CD1c-positive myeloid dendritic cell (primary cell): ENCODE measurements around the gene TAP2.
"Not testable (repeated sequence)": the region's sequence is repeated elsewhere in the genome, so short reads cannot be mapped to it uniquely, and the experiment has no call there.

Experiments used
- DNase-seq: peaks from one replicate; pipeline ENCODE4 v3.0.0-alpha.2; 2016; ENCODE audit errors: extremely low spot score

TAP2 gene

DNA sequence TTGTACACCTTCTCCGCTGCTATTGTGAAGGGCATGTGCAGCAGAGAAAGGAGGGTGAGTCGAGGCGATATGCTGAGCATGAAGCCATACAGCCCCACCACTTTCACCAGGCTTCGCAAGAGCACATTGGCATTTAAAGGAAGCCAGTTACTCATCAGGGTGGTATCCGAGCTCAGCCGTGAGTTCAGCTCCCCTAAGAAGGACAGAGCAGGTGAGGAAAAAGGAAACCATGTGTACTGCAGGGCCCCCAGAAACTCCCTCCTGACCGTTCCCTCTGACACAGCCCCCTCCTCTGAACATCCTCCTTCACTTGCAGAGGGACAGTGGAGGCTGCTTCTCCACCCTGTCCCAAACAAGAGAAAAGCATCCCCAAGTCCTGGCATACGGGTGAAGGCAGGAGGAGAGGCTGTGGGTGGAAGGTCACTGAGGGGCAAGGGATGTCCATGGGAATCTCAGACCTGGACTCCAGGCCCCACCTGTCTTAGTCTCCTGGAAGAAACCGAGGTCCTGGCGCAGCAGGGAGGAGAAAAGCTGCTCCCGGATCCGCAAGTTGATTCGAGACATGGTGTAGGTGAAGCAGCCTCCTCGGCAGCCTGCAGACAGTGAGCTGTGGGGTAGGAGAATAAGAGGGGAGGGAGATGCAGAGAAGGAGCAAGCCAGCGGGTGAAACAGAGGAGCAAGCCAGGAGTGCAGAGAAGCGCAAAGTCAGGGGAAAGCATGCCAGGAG is 3.2 kb downstream of the TAP2 start:
- no peak for DNase-seq

DNA sequence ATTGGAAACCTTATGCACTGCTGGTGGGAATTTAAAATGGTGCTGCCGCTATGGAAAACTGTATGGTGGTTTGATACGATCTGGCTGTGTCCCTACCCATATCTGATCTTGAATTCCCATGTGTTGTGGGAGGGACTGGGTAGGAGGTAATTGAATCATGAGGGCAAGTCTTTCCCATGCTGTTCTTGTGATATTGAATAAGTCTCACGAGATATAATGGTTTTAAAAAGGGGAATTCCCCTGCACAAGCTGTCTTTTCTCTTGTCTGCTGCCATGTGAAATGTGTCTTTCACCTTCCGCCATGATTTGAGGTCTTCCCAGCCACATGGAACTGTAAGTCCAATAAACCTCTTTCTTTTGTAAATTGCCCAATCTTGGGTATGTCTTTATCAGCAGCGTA is 4.9 kb downstream of the TAP2 start:
- DNase-seq: no peak

DNA sequence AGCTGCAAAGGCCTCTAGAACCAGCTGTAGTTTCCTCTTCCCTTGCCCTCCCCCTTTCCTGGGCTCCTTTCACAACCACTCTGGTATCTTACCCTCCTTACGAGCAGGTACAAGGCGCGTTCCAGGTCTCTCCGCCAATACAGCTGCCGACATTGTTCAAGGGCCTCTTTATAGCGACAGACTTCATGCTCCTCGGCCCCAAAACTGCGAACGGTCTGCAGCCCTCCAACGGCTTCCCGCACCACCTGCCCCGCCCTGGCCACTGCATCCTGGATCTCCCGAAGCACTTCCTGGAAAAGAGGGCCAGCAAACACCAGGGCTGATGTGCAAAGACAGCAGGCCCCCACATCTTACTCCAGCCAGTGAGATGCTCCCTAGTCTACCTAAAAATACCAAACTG is 6.0 kb downstream of the TAP2 start:
- no peak for DNase-seq

GRCh38 chr6:32830936-32831335 is 7.6 kb downstream of the TAP2 start:
- DNase-seq: no peak

DNA sequence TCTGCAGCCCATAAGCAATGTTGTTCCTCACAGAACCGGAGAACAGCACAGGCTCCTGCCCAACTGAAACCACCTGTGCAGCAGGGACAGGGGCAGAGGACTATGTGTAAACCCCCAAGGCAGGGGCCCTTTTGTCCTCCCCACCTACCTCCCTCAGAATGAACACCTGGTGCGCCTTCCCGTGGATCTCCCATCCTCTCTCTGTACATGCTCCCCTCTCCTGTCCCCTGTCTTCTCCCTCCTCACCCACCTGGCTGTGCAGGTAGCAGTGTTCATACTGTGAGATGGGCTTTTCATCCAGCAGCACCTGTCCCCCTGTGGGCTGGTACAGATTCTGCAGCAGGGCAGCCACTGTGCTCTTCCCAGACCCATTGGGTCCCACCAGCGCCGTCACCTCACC is 8.5 kb downstream of the TAP2 start:
- DNase-seq: no peak

DNA sequence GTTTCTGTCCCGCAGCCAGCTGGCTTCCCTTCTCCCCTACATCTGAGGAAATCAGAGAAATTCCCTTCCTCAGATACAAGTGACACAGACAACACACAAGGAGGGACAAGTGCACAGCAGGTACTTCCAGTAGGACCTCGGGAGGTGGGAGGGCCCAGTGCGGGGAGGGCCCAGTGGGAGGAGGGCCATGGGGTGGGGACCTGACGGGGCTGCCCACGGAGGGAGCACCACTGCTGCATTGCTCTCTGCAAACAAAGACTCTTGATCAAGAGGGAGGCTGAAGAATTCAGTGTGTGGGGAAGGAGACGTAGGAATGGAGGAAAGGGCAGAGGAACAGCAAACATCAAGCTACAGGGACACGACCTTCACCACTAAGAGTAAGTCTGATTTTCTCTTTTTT is 9.0 kb downstream of the TAP2 start:
- DNase-seq: no peak

- DNase-seq: no peak
Observed at GRCh38 chr6:32827025-32827424, 11.5 kb downstream of the TAP2 start.

DNA sequence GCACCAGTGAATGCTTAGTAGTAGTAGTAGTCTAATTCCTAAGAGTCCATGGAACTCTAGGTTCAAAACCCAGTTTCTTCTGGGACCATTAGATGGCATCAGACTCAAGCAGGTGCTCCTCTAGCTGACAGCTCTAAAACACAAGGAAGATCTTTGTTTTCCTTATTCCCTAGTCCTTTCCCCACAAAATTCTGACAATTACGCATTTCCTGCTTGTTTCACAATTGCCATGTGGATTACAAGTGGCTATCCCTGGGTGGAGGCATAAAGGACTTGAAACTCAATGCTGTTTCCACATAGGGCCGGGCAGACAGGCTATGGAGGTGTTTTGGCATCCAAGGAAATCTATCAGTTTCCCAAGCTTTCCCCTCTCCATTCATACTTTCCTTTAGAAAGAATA is 12.6 kb downstream of the TAP2 start:
- DNase-seq: no peak

DNA sequence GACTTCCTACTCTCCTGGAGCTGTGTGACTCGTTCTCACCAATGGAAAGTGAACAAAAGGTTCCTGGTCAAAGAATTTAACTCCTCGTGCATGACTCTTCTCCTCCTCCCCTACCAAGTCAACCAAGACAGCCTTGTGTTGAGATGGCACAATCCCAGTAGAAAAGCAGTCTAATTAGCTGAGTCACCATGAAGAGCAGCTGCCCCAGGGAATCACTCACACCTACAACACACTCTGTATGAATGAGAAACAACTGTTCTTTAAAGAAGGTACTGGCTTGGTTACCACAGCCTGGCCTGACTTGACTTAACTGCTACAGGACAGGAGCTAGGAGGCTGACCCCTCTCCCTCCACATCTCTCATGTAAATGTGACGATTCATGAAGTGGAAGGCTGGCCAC is 18.8 kb downstream of the TAP2 start:
- no peak for DNase-seq

DNA sequence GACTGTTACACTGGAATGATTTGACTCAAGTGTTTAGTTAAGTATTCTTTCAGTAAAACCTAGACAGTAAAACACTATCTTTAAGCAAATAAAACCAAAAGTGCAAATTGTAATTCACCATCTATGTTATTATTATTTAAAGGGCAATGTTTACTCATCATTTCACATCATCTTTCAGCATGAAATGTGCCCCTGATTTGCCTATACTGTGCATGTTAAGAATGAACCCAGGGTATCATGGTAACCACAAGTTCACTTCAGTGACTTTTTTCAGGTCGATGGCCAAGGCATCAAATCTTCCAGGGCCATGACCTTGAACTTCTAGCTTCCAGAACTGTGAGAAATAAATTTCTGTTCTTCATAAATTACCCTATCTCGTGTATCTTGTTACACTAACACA is 19.7 kb downstream of the TAP2 start:
- DNase-seq: no peak

DNA sequence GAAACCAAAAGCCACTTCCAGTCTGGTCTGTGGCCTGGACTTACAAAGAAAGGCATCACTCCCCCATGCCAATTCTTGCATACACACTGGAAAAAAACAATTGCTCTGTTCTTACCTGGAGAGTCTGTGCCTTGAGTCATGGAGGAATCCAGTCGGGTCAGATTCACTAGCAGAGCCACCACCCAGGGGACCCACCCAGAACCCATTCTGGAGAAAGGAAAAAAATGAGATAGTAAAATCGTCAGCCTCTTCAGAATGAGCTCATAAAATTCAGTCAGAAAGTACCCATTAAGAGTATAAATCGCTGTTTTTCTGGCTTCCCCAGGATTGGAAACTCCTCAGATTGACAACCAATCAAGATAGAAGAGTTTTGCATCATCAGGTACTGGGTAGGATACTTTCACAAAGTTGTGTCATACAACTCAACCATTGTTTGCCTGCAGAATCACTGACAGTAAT is 21.8 kb downstream of the TAP2 start, which contains the start of gene HLA-DOB:
Gene HLA-DOB (minus strand): TSS at position 257 of the 459 bp plus-strand sequence. CDS start 51 bp downstream, at position 206.
- peak; percentile 68 for DNase-seq

GRCh38 chr6:32815996-32816395 is 22.5 kb downstream of the TAP2 start:
- DNase-seq: peak; percentile 44

DNA sequence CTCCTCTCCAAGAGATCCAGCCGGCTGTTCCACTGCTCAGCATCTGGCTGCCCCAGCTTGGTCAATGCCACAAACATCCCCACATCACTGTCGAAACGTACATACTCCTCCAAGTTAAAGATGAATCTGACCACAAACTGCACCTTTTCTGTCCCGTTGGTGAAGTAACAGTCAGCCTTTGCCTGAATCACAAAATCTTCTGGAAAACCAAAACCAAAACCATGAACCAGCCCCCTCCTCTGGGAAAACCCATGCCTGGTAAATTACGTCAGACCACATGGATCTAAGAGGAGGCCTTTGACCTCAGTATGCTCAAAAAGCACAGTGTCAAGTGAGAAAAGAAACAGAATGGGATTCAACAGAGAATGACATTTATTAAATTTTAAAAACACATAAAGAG is 23.4 kb downstream of the TAP2 start:
- no peak for DNase-seq

- DNase-seq: no peak
Observed at GRCh38 chr6:32814145-32814544, 24.4 kb downstream of the TAP2 start.

GRCh38 chr6:32809171-32809570 is 29.4 kb downstream of the TAP2 start:
- no peak for DNase-seq

- no peak for DNase-seq
Observed at GRCh38 chr6:32807020-32807580, 31.4 kb downstream of the TAP2 start.

DNA sequence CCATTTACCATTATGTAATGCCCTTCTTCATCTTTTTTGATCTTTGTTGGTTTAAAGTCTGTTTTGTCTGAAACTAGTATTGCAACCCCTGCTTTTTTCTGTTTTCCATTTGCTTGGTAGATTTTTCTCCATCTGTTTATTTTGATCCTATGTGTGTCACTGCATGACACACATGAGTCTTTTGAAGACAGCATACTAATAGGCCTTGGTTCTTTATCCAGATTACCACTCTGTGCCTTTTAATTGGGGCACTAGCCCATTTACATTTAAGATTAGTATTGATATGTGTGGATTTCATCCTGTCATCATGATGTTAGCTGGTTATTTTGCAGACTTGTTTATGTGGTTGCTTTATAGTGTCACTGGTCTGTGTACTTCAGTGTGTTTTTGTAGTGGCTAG is 33.1 kb downstream of the TAP2 start:
- DNase-seq: not testable (repeated sequence)

- no peak for DNase-seq
Observed at GRCh38 chr6:32803416-32803815, 35.1 kb downstream of the TAP2 start.

- no peak for DNase-seq
Observed at GRCh38 chr6:32799740-32800139, 38.8 kb downstream of the TAP2 start.

- no peak for DNase-seq
Observed at GRCh38 chr6:32799168-32799567, 39.4 kb downstream of the TAP2 start.

DNA sequence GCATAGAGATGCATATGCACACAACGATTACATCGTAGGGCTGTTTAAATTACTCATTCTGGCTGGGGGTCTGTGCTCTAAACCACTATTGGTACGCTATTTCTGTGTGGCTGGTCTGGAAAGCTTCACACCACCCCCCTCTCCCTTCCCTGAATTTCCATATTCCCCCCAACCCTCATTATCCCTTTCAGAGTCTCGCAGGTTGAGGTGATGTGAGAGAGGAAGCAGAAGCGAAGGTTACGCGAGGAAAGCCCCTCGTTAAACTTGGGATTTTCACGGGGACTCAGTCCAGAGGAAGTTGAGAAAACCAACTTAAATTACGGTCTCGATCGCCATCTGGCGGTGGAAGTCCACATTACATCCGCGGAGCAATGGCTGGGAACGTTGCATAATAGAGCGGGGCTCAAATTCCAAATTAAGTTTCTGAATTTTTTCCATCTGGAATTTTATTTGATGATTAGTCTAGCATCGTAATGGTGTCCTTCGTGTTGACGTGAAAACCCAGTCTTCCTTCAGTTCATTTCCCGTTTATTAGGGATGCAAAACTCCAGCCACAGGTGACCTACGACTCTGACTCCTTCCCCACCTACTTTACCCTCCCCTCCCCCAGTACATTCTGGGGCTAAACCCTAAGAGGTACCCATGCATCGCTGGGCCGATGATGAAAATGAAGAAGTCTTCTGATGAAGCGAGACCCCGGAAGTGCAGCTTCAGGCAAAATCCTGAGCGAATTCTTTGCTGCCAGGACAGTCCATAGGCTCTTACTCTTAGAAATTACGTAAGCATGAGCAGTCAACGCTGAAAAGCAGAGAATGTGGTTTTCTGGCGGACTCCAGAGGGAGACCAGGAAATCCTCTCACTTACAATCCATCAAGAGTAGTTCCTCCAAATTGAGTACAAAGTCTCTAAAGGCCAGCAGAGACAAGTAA is 41.4 kb downstream of the TAP2 start:
- peak; percentile 90 for DNase-seq

DNA sequence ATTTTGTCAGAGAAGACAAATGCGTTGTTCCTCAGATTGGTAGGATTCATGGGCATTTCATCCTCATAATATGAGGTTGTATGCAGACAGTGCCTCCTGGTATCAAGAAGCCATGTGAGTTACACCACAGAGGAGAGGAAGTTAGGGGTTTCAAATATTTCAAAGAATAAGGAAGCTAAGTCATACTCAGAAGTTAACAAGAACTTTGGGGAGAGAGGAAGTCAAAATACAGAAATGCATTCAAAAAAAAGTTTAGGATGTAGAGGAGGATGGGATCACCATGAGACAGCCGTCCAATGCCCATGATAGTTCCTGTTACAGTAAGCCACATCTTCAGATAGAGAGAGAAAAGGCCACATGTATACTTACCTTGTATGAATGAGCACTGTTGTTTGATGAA is 44.0 kb downstream of the TAP2 start:
- DNase-seq: peak; percentile 91
